Stomach (tissue), 9 donors: ENCODE measurements around the gene TEAD3. TPM values are rescaled to one million over a fixed set of nuclear protein-coding genes. Genes with fewer than 3 reads are reported as not detected.

ENCODE experiments used
- DNase-seq, 2 donors: peaks; one replicate each; pipeline versions ENCODE4 v3.0.0 to v3.0.0-alpha.2; 2013 to 2019
- H3K27ac ChIP-seq, 5 donors: fragments of 200-600 bp in 4 of 5; sonication (generic) in 4 of 5; one replicate each; pipeline ENCODE4 v1.5.1; 2013 to 2019; ENCODE audit warnings: mild to moderate bottlenecking in 1 of 5, moderate library complexity in 1 of 5
- H3K27me3 ChIP-seq, 3 donors: fragments of 200-600 bp; sonication (generic); one replicate each; pipeline ENCODE4 v1.5.1; 2017 to 2019; ENCODE audit warnings: mixed run types in 1 of 3
- H3K36me3 ChIP-seq, 4 donors: fragments of 200-600 bp; sonication (generic); 1 replicate in 3 of 4; 2 replicates in 1 of 4; pipeline ENCODE4 v1.5.1; 2016 to 2019
- H3K4me1 ChIP-seq, 4 donors: fragments of 200-600 bp; sonication (generic); one replicate each; pipeline ENCODE4 v1.5.1; 2016 to 2019
- H3K4me3 ChIP-seq, 4 donors: fragments of 200-600 bp; sonication (generic) in 3 of 4; one replicate each; pipeline ENCODE4 v1.5.1; 2016 to 2019; ENCODE audit warnings: mild to moderate bottlenecking in 1 of 4
- H3K9me3 ChIP-seq, 4 donors: fragments of 200-600 bp; sonication (generic); one replicate each; pipeline ENCODE4 v1.5.1; 2016 to 2019
- EP300 ChIP-seq: sonication (generic); formaldehyde crosslinking; IDR thresholded peaks from one replicate; pipeline ENCODE4 v1.6.1; 2017; ENCODE audit warnings: antibody characterized with exemption
- POLR2A ChIP-seq, 4 donors: fragments of 450-650 bp; IDR thresholded peaks; one replicate each; pipeline ENCODE4 v1.6.1; 2016; ENCODE audit warnings: antibody characterized with exemption in 4 of 4, control low read depth in 2 of 4, mild to moderate bottlenecking in 1 of 4, moderate library complexity in 1 of 4
- POLR2AphosphoS5 ChIP-seq, 3 donors: sonication (generic); formaldehyde crosslinking; IDR thresholded peaks; one replicate each; pipeline ENCODE4 v1.6.1; 2016; ENCODE audit warnings: antibody characterized with exemption in 3 of 3
- WGBS, 5 donors: extraction: QIAGEN DNeasy Blood & Tissue Kit in 3 of 5; methylation state at CpG; one replicate each; pipeline versions ENCODE4 v1.1.5 to v1.1.7; 2013 to 2018; 5-methylcytosine and 5-hydroxymethylcytosine counted together
- intact Hi-C: fragments of 100-400 bp; cut with DNase I; formaldehyde crosslinking; loops from one replicate; pipeline ENCODE4 v1.15.1; 2023; ENCODE audit warnings: low total_unique reads
- polyA plus RNA-seq, 3 donors: library from polyadenylated mRNA; stranded (reverse); fragments of 200-250 nt; gene quantifications; one replicate each; pipeline ENCODE4 v1.2.3, GENCODE V29; 2013
- total RNA-seq, 5 donors: library from RNA; depleted of rRNA; stranded (reverse); fragments of >200 nt; gene quantifications; one replicate each; pipeline versions ENCODE4 v1.1.0 to v1.2.3, GENCODE V29; 2014 to 2016
- TF ChIP-seq, protein P1 (sequence below), 7 experiments: fragments of 450-650 bp in 4 of 7; fragments of 200-600 bp in 3 of 7; sonication (generic) in 3 of 7; IDR thresholded peaks; one replicate each; pipeline ENCODE4 v1.5.1; 2016 to 2019; ENCODE audit warnings: antibody characterized with exemption in 7 of 7, control low read depth in 2 of 7, mild to moderate bottlenecking in 1 of 7
- donor health status: healthy with polysubstance abuse.
- donor health status: Bipolar disorder and iron deficiency.
- donor health status: healthy.

The TEAD3 gene
- total and polyA plus RNA-seq, 8 donors: 13.0 to 49.1 (median 18.9) TPM

DNA sequence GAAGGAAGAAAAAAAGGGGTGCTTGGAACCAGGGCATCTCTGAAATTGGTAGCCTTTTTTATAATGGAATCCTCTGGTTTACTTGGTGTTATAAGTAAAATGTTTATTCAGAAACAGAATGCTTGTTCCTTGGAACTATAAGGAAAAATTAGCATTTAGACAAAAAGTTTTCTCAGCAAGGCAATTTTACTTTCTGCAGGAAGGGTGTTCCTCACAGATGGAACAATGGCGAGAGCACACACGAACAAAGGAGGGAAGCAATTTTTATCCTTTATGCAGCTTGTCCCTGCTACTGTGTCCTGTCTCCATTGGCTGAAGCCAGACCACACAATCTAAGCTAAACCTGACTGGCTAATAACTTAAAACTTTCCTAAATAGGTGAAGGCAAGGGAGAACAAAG, 67.4 kb downstream of the TEAD3 start:
- Histone ChIP-seq H3K27ac (no peak overlapping the region), H3K4me1 (peaks cover 0 to 7% (median 2%) of the 10 kb centered on the region in 4 donors), H3K27me3 (no peaks in the 10 kb centered on the region), H3K9me3 (peaks cover 0 to 22% (median 13%) of the 10 kb centered on the region in 4 donors), H3K4me3 (no peak overlapping the region), H3K36me3 (peaks cover 24 to 39% (median 36%) of the 10 kb centered on the region in 4 donors)
- intact Hi-C loops: no loop called here
- DNase-seq: no peak
- WGBS, 5 donors: 92 to 98% (median 95%) methylated on average over 2 of the region's 2 CpGs
- TF ChIP-seq POLR2A (IDR thresholded peaks at IDR 0.05): no peak

DNA sequence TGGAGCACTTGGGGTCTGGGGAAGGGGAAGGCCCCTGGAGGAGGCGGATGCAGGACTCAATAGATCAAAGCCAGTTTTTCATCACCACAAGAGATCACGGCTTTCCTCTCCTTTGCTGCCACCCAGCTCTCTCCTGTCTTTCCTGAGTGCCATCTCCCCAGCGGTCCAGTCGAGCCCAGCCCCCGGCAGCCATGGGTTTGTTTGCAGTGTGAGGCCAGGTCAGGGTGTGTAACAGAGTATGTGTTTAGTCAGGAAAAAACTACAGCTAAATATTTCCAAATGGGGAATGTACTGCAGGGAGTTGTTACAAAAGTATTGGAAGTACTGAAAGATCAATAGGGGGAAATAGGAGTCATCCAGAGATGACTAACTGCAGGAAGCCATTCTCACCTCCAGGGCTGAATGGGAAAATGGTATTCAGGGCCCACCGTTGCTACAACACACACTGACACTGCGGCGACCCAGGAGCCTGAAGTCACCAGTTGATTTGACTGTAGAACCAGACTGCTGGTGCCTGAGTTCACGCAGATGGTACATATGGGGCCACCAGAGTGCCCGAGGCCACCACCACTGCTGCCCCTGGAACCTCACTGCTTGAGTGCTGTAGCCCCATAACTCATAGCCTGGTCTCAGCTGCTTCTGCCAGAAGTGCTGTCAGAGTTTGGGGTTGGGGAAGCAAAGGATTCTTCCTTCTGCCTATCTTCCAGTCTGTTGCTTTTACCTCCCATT, 68.3 kb downstream of the TEAD3 start:
- Histone ChIP-seq H3K27me3 (no peaks in the 10 kb centered on the region), H3K9me3 (peaks cover 0 to 22% (median 13%) of the 10 kb centered on the region in 4 donors), H3K4me3 (no peak overlapping the region), H3K27ac (no peak overlapping the region), H3K36me3 (peaks cover 33 to 48% (median 45%) of the 10 kb centered on the region in 4 donors), H3K4me1 (peaks cover 0 to 7% (median 2%) of the 10 kb centered on the region in 4 donors)
- 68 to 78% (median 77%) methylated on average over 9 to 10 of the region's 10 CpGs for WGBS, 5 donors
- intact Hi-C loops: no loop called here
- no peak for TF ChIP-seq POLR2A (IDR thresholded peaks at IDR 0.05)
- TF ChIP-seq, protein P1, sequence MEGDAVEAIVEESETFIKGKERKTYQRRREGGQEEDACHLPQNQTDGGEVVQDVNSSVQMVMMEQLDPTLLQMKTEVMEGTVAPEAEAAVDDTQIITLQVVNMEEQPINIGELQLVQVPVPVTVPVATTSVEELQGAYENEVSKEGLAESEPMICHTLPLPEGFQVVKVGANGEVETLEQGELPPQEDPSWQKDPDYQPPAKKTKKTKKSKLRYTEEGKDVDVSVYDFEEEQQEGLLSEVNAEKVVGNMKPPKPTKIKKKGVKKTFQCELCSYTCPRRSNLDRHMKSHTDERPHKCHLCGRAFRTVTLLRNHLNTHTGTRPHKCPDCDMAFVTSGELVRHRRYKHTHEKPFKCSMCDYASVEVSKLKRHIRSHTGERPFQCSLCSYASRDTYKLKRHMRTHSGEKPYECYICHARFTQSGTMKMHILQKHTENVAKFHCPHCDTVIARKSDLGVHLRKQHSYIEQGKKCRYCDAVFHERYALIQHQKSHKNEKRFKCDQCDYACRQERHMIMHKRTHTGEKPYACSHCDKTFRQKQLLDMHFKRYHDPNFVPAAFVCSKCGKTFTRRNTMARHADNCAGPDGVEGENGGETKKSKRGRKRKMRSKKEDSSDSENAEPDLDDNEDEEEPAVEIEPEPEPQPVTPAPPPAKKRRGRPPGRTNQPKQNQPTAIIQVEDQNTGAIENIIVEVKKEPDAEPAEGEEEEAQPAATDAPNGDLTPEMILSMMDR (IDR thresholded peaks at IDR 0.05): no peak
- TF ChIP-seq POLR2AphosphoS5 (IDR thresholded peaks at IDR 0.05): no peak
- no peak for TF ChIP-seq EP300
- DNase-seq: no peak

DNA sequence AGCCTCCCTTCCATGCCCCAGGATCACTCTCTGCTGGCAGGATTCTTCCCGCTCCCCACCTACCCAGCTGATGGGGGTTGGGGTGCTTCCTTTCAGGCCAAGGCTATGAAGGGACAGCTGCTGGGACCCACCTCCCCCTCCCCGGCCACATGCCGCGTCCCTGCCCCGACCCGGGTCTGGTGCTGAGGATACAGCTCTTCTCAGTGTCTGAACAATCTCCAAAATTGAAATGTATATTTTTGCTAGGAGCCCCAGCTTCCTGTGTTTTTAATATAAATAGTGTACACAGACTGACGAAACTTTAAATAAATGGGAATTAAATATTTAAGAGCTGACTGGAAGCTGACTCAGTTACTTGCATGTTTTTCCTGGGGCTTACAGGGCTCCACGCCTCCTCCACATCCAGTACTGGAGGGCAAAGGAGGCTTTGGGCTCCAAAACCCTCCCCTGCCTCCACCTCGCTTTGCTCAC, 69.0 kb downstream of the TEAD3 start:
- 70 to 87% (median 75%) methylated on average over 8 to 9 of the region's 9 CpGs for WGBS, 5 donors
- Histone ChIP-seq H3K4me1 (peaks cover 0 to 7% (median 2%) of the 10 kb centered on the region in 4 donors), H3K27me3 (no peaks in the 10 kb centered on the region), H3K27ac (no peak overlapping the region), H3K4me3 (no peak overlapping the region), H3K9me3 (peaks cover 0 to 22% (median 13%) of the 10 kb centered on the region in 4 donors), H3K36me3 (peaks cover 34 to 55% (median 51%) of the 10 kb centered on the region in 4 donors)
- TF ChIP-seq POLR2A (IDR thresholded peaks at IDR 0.05) (no peak), EP300 (no peak), POLR2AphosphoS5 (IDR thresholded peaks at IDR 0.05) (no peak)
- intact Hi-C loops: no loop called here
- DNase-seq: no peak

DNA sequence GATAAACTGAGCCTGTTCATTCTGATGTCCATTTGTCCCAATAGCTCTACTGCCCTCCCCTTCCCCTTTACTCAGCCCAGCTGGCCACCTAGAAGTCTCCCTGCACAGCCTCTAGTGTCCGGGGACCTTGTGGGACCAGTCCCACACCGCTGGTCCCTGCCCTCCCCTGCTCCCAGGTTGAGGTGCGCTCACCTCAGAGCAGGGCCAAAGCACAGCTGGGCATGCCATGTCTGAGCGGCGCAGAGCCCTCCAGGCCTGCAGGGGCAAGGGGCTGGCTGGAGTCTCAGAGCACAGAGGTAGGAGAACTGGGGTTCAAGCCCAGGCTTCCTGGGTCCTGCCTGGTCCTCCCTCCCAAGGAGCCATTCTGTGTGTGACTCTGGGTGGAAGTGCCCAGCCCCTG, 69.4 kb downstream of the TEAD3 start:
- TF ChIP-seq, protein P1 (IDR thresholded peaks at IDR 0.05): no peak
- TF ChIP-seq POLR2A (IDR thresholded peaks at IDR 0.05) (no peak), POLR2AphosphoS5 (IDR thresholded peaks at IDR 0.05) (no peak), EP300 (no peak)

DNA sequence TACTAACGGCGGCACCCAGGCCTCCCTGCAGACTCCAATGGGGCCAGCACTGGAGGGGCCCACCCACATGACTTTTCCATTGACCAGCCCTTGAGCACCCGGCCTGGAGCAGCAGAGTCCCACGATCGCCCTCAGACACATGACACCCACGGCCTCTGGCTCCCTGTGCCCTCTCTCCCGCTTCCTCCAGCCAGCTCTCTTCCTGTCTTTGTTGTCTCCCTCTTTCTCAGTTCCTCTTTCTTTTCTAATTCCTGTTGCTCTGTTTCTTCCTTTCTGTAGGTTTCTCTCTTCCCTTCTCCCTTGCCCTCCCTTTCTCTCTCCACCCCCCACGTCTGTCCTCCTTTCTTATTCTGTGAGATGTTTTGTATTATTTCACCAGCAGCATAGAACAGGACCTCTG, 70.8 kb downstream of the TEAD3 start:
- WGBS, 5 donors: 74 to 83% (median 78%) methylated on average over 6 to 8 of the region's 8 CpGs
- intact Hi-C loops: no loop called here
- Histone ChIP-seq H3K27me3 (no peaks in the 10 kb centered on the region), H3K27ac (no peak overlapping the region), H3K36me3 (peaks cover 44 to 72% (median 68%) of the 10 kb centered on the region in 4 donors), H3K4me3 (no peak overlapping the region), H3K4me1 (peaks cover 0 to 7% (median 2%) of the 10 kb centered on the region in 4 donors), H3K9me3 (peaks cover 0 to 22% (median 13%) of the 10 kb centered on the region in 4 donors)
- no peak for DNase-seq
- no peak for TF ChIP-seq POLR2A (IDR thresholded peaks at IDR 0.05)
- TF ChIP-seq EP300: no peak
- no peak for TF ChIP-seq POLR2AphosphoS5 (IDR thresholded peaks at IDR 0.05)
- TF ChIP-seq, protein P1 (IDR thresholded peaks at IDR 0.05): no peak

More for the DNA sequence above, 69.4 kb downstream of the TEAD3 start:
- Histone ChIP-seq H3K9me3 (peaks cover 0 to 22% (median 13%) of the 10 kb centered on the region in 4 donors), H3K4me3 (no peak overlapping the region), H3K4me1 (peaks cover 0 to 7% (median 2%) of the 10 kb centered on the region in 4 donors), H3K36me3 (peaks cover 36 to 59% (median 55%) of the 10 kb centered on the region in 4 donors), H3K27me3 (no peaks in the 10 kb centered on the region), H3K27ac (no peak overlapping the region)
- 87 to 100% (median 95%) methylated on average over 5 of the region's 5 CpGs for WGBS, 5 donors
- no peak for DNase-seq
- intact Hi-C loops: no loop called here
